K562 (cell line): ENCODE results near the gene CBFA2T2. TPM values are rescaled to one million over a fixed set of nuclear protein-coding genes. Genes with fewer than 3 reads are reported as not detected.
"Not testable (repeated sequence)": the region's sequence is repeated elsewhere in the genome, so short reads cannot be mapped to it uniquely, and the experiment has no call there.

Source experiments
- ATAC-seq: fragments of 200-7000 bp; cut with Tn5 transposase; 3 replicates; pipeline ENCODE4 v1.9.1; 2020; ENCODE audit warnings: moderate library complexity
- BruUV-seq: library from RNA; stranded (reverse); fragments of 400-500 nt; replicated peaks from 2 replicates; lab custom pipeline; 2021; lab: Mats Ljungman, UMichigan
- CTCF ChIA-PET: fragments of 300-600 bp; formaldehyde crosslinking; extraction: SDS; loops from one replicate; lab custom pipeline; 2021; ENCODE audit warnings: low intra/inter-chr PET ratio; lab: Yijun Ruan, JAX
- POLR2A ChIA-PET: fragments of 300-600, 350-650 bp; sonication (Branson Sonifier 250); formaldehyde crosslinking; extraction: SDS; loops from one replicate; lab custom pipeline; 2021; ENCODE audit warnings: antibody characterized with exemption, inconsistent platforms; lab: Yijun Ruan, JAX
- DNase-seq, 4 experiments: peaks; one replicate each; pipeline versions ENCODE4 v3.0.0 to v3.0.0-alpha.2; 2011 to 2018; ENCODE audit warnings: low spot score in 3 of 4, mixed read lengths in 3 of 4; ENCODE audit errors: extremely low read depth in 1 of 4
- FAIRE-seq: peaks from 2 replicates; lab custom pipeline; 2011; peaks lifted over from hg19 to GRCh38; lab: Jason Lieb, UNC
- H2AFZ ChIP-seq: 2 replicates; pipeline ENCODE4 v1.6.0; 2011; ENCODE audit warnings: low read depth, low read length, control low read depth, inconsistent platforms
- H3K27ac ChIP-seq: fragments of 200-600 bp; 3 replicates; pipeline ENCODE4 v1.8.0; 2011; ENCODE audit warnings: low read depth, mild to moderate bottlenecking, control low read depth, inconsistent platforms, low read length, moderate library complexity, mixed read lengths; ENCODE audit errors: extremely low read depth
- H3K27me3 ChIP-seq, 2 experiments: fragments of 300-600 bp in 1 of 2; 2 replicates in 1 of 2; 3 replicates in 1 of 2; pipeline versions ENCODE4 v1.6.0 to v1.8.0; 2011; ENCODE audit warnings: inconsistent platforms in 2 of 2, low read length in 2 of 2, mild to moderate bottlenecking in 1 of 2, mixed read lengths in 1 of 2, moderate library complexity in 1 of 2; ENCODE audit not compliant: control insufficient read depth in 2 of 2, insufficient read depth in 2 of 2
- H3K36me3 ChIP-seq: fragments of 300-600 bp; 3 replicates; pipeline ENCODE4 v1.8.0; 2011; ENCODE audit warnings: mild to moderate bottlenecking, low read length, inconsistent platforms; ENCODE audit not compliant: control insufficient read depth, insufficient read depth
- H3K4me1 ChIP-seq, 2 experiments: fragments of 200-600 bp in 1 of 2; replicated peaks in 1 of 2; 2 replicates in 1 of 2; 3 replicates in 1 of 2; pipeline versions ENCODE4 v1.5.1 to v1.8.0; 2011; ENCODE audit warnings: inconsistent platforms in 2 of 2, low read length in 2 of 2, mild to moderate bottlenecking in 1 of 2, mixed read lengths in 1 of 2, moderate library complexity in 1 of 2; ENCODE audit not compliant: control insufficient read depth in 2 of 2, insufficient read depth in 2 of 2
- H3K4me2 ChIP-seq: 2 replicates; pipeline ENCODE4 v1.6.1; 2011; ENCODE audit warnings: low read length, control low read depth, inconsistent platforms, mixed read lengths; ENCODE audit not compliant: insufficient read depth
- H3K4me3 ChIP-seq: fragments of 200-600 bp; sonication (generic), shearing (Covaris generic); 2 replicates; pipeline ENCODE4 v1.5.1; 2016; ENCODE audit warnings: control low read depth, inconsistent platforms
- H3K79me2 ChIP-seq: fragments of 200-600 bp; 3 replicates; pipeline ENCODE4 v1.8.0; 2011; ENCODE audit warnings: low read length, inconsistent platforms; ENCODE audit not compliant: control insufficient read depth, insufficient read depth
- H3K9ac ChIP-seq, 2 experiments: 2 replicates each; pipeline versions ENCODE4 v1.6.0 to v1.6.1; 2011; ENCODE audit warnings: low read depth in 2 of 2, low read length in 2 of 2, control low read depth in 1 of 2, inconsistent platforms in 1 of 2, mild to moderate bottlenecking in 1 of 2, mixed read lengths in 1 of 2; ENCODE audit not compliant: insufficient read depth in 1 of 2
- H3K9me1 ChIP-seq: one replicate; pipeline ENCODE4 v1.6.0; 2011; ENCODE audit warnings: inconsistent platforms, mild to moderate bottlenecking, low read length, moderate library complexity; ENCODE audit not compliant: control insufficient read depth, insufficient read depth
- H3K9me3 ChIP-seq: replicated peaks from 2 replicates; pipeline ENCODE4 v1.5.1; 2011; ENCODE audit warnings: low read depth, low read length, inconsistent platforms; ENCODE audit not compliant: control insufficient read depth, insufficient read depth
- H4K20me1 ChIP-seq: replicated peaks from 2 replicates; pipeline ENCODE4 v1.6.1; 2011; ENCODE audit warnings: low read length, inconsistent platforms, mixed read lengths; ENCODE audit not compliant: control insufficient read depth, insufficient read depth
- EHMT2 ChIP-seq: fragments of 450-650 bp; IDR thresholded peaks from 2 replicates; pipeline ENCODE4 v1.6.1; 2018; ENCODE audit warnings: antibody characterized with exemption
- MIER1 ChIP-seq: fragments of 450-650 bp; IDR thresholded peaks from 2 replicates; pipeline ENCODE4 v1.6.1; 2016; ENCODE audit warnings: antibody characterized with exemption, mild to moderate bottlenecking, low read depth
- REST ChIP-seq, 2 experiments: fragments of 450-650 bp; formaldehyde crosslinking in 1 of 2; IDR thresholded peaks; 2 replicates each; pipeline versions ENCODE4 v1.4.0 to v1.6.1; 2014 to 2020; ENCODE audit warnings: mild to moderate bottlenecking in 2 of 2, borderline replicate concordance in 1 of 2, low read depth in 1 of 2
- WGBS: fragments of 100-300 bp; shearing (Covaris generic); methylation state at CpG from one replicate; pipeline ENCODE4 v1.1.6; 2016; ENCODE audit warnings: low coverage, mixed read lengths; ENCODE audit not compliant: insufficient coverage; ENCODE audit errors: missing lambda C conversion rate; 5-methylcytosine and 5-hydroxymethylcytosine counted together
- in situ Hi-C: fragments of 300-500 bp; cut with MboI; formaldehyde crosslinking; loops from 4 replicates; pipeline ENCODE4 v1.15.0; 2018; ENCODE audit warnings: inconsistent platforms, mixed read lengths
- intact Hi-C: fragments of 100-400 bp; cut with micrococcal nuclease; formaldehyde crosslinking; loops from 2 replicates; pipeline ENCODE4 v1.14.2; 2022
- polyA plus RNA-seq, 8 experiments: library from polyadenylated mRNA; depleted of rRNA in 4 of 8; stranded (reverse) in 5 of 8; unstranded in 3 of 8; fragments of >200 nt; fragmentation: Nextera tagmentation in 2 of 8; fragmentation: Illumina TruSeq in 1 of 8; extraction: Ambion mirVana in 2 of 8; extraction: Trizol in 1 of 8; gene quantifications; 2 replicates each; pipeline versions ENCODE4 v1.2.1 to v1.2.3, GENCODE V29; 2011 to 2014; ENCODE audit warnings: inconsistent platforms in 1 of 8, missing spikeins in 1 of 8
- total RNA-seq, 7 experiments: library from RNA; depleted of rRNA in 6 of 7; stranded (reverse); fragments of >200 nt in 6 of 7; fragmentation: Illumina TruSeq in 2 of 7; extraction: Trizol in 2 of 7; gene quantifications; 2 replicates each; pipeline versions ENCODE4 v1.2.1 to v1.2.3, GENCODE V29; 2011 to 2021; ENCODE audit warnings: low replicate concordance in 1 of 7

CBFA2T2 gene
- total and polyA plus RNA-seq, 9 of the 15 experiments (the other 6 are each of a cell fraction or from before 2014, with no cell fraction given): 0.27 to 9.6 (median 5.8) TPM

DNA sequence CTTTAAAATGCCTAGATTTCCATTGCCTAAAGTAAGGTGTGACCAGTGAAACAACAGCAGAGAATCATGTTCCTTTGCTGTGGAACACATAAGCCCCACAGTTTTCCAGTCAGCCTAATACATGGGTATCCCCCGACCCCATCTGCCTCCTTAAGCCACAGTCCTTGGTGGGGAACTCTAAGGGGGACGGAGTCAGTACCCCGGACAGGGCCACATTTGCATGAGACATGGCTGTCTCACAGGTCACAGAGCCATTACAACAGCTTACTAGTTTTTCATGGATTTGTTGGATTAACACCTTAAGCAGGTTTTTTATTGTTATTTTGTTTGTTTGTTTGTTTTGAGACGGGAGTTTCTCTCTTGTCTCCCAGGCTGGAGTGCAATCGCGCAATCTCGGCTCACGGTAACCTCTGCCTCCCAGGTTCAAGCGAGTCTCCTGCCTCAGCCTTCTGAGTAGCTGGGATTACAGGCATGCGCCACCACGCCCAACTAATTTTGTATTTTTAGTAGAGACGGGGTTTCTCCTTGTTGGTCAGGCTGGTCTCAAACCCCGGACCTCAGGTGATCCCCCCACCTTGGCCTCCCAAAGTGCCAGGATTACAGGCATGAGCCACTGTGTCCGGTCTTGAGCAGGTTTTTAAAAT, 157.2 kb downstream of the CBFA2T2 start:
- WGBS: 74% methylated on average over 14 of the region's 14 CpGs
- ATAC-seq; H3K4me2 ChIP-seq; H2AFZ ChIP-seq; H3K9me1 ChIP-seq; intact Hi-C loops; H3K27ac ChIP-seq; CTCF ChIA-PET; H3K4me3 ChIP-seq; H3K27me3 ChIP-seq; H3K79me2 ChIP-seq; H3K9ac ChIP-seq; in situ Hi-C loops; H3K9me3 ChIP-seq; BruUV-seq; TF ChIP-seq REST (CRISPR knock-in tag; IDR thresholded peaks at IDR 0.05; ENCODE audit: low read depth): not testable (repeated sequence)
- POLR2A ChIA-PET: interaction anchor here (0.6 to 1.0 kb wide), 3 partner anchors 9 to 79 kb away, joined by 3 to 6 read pairs (median 3); no protein-coding TSS in a partner anchor
- Histone ChIP-seq H4K20me1 (peaks cover 13% of the 10 kb centered on the region; the same call in 1 of the 2 replicates), H3K4me1 (peaks cover 8 to 27% of the 10 kb centered on the region in 2 experiments; a peak in 3 of 5 replicates), H3K36me3 (peaks cover 20% of the 10 kb centered on the region; the same call in 2 of the 3 replicates)
- TF ChIP-seq EHMT2 (peak; percentile 57; the same call in 1 of the 2 replicates), MIER1 (peak; percentile 62; the same call in 1 of the 2 replicates), REST (IDR thresholded peaks at IDR 0.05; ENCODE audit: borderline replicate concordance) (peak; percentile 89)
- DNase-seq (peak in 1 of 4 experiments; percentile 17), FAIRE-seq (peak; percentile 6)
